ENCODE measurements around the gene TTLL1. TPM values are rescaled to one million over a fixed set of nuclear protein-coding genes. Genes with fewer than 3 reads are reported as not detected.

The TTLL1 gene
- total RNA-seq, 1 donor from 2014 or later, result 16.9 TPM

DNA sequence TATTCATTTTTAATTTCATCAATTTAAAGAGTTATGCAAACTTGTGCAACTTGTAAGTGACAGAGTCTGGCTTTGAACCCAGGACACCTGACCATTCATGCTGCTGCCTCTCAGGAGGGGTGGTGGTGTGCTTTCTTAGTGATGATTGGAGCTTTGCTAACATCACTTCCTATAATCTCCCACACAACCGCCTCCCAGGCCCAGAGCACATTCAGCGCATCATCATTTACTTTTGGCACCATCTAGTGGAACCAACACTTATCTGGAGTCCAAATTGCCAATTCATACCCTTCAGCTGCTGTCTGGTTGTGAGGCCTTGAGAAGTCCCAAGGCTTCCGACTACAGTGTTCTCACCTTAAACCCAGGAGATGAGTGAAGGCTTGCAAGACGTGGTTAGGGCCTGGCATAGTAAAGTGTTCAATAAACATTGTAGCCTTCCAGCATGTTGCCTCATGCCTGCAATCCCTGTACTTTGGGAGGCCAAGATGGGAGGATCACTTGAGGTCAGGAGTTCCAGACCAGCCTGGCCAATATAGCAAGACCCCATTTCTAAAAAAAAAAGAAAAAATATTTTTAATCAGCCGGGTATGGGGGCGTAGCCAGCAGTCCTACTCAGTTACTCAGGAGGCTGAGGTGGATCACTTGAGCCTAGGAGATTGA is 1.1 kb upstream of the TTLL1 start:
- Mint-ChIP-seq H3K9me3 (peaks cover under 1% of the 10 kb centered on the region), H3K27me3 (no peaks in the 10 kb centered on the region), H3K4me3 (peak overlapping the region; percentile 89), H3K27ac (peak overlapping the region; percentile 76), H3K36me3 (peaks cover 4% of the 10 kb centered on the region), H3K4me1 (ENCODE audit: unreplicated experiment) (no peaks in the 10 kb centered on the region)
- DNase-seq (ENCODE audit: extremely low spot score, unreplicated experiment), result no peak
- TF ChIP-seq, protein P1, sequence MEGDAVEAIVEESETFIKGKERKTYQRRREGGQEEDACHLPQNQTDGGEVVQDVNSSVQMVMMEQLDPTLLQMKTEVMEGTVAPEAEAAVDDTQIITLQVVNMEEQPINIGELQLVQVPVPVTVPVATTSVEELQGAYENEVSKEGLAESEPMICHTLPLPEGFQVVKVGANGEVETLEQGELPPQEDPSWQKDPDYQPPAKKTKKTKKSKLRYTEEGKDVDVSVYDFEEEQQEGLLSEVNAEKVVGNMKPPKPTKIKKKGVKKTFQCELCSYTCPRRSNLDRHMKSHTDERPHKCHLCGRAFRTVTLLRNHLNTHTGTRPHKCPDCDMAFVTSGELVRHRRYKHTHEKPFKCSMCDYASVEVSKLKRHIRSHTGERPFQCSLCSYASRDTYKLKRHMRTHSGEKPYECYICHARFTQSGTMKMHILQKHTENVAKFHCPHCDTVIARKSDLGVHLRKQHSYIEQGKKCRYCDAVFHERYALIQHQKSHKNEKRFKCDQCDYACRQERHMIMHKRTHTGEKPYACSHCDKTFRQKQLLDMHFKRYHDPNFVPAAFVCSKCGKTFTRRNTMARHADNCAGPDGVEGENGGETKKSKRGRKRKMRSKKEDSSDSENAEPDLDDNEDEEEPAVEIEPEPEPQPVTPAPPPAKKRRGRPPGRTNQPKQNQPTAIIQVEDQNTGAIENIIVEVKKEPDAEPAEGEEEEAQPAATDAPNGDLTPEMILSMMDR (conservative IDR thresholded peaks at IDR 0.05), result peak; percentile 54

DNA sequence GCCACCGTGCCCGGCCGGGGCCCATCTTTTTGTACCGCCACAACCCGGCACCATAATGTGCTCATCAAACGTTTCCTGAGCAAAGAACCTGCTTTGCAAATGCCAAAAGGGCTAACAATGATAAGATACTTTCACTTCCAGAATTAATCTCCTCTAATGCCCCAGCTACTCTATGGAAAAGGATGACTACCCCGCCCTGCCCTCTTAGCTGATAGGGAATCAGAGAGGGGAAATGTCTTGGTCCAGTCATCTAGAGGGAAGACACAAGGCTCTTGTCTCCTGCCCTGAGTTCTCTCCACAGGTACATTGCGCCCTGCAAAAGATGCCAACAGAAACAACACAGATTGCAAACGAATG is 586 bp downstream of the TTLL1 start:
- DNase-seq (ENCODE audit: extremely low spot score, unreplicated experiment), result no peak
- H3K27ac Mint-ChIP-seq, result peak overlapping the region; percentile 70
- H3K27me3 Mint-ChIP-seq, result no peaks in the 10 kb centered on the region
- H3K36me3 Mint-ChIP-seq, result peaks cover 6% of the 10 kb centered on the region
- peak overlapping the region; percentile 89 for H3K4me3 Mint-ChIP-seq
- no peaks in the 10 kb centered on the region for H3K4me1 Mint-ChIP-seq (ENCODE audit: unreplicated experiment)
- no peaks in the 10 kb centered on the region for H3K9me3 Mint-ChIP-seq
- TF ChIP-seq, protein P1 (conservative IDR thresholded peaks at IDR 0.05), result no peak

DNA sequence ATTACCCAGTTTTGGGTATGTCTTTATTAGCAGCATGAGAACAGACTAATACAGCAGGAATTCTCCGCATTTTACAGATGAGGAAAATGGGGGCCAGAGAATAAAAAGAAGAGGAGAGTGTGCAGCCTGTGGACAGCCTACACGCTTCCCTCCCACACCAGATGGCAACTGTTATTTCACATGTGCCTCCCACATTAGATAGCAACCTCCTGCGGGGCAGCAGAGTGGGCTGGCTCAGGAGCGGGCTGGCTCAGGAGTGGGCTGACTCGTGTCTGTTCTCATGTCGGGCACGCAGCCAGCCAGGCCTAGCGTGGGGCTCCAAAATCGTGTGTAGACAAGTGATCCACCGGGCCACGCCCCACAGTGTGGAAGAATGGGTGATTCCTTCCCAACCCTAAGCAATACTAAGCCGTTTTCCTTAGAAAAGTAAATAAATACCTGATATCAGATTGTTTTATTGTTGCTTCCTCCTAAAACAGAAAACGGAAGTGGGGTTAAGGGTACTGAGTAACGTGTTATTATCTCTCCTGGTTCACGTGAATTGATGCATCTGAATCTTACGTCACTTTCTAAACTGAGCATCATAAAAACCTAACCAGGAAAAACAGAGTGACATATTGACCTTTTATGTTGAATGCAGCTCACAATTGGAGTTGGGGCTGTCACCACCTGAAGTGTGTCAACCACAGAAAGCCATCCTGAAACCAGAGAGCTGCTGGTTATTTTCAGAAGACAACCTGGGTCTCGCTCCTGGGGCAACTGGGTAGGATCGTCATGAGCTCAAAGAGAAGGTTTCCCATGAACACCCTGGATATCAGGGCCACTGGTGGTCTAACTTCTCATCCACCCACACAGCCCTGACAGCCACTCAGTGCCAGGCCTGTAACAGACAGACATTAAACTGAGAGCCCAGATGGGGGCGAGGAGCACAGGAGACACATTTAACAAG is 3.3 kb downstream of the TTLL1 start:
- TF ChIP-seq, protein P1 (conservative IDR thresholded peaks at IDR 0.05), result no peak
- DNase-seq (ENCODE audit: extremely low spot score, unreplicated experiment), result no peak
- Mint-ChIP-seq H3K36me3 (peaks cover 6% of the 10 kb centered on the region), H3K4me1 (ENCODE audit: unreplicated experiment) (no peaks in the 10 kb centered on the region), H3K27me3 (no peaks in the 10 kb centered on the region), H3K9me3 (no peaks in the 10 kb centered on the region), H3K4me3 (peak overlapping the region; percentile 23), H3K27ac (no peak overlapping the region)

DNA sequence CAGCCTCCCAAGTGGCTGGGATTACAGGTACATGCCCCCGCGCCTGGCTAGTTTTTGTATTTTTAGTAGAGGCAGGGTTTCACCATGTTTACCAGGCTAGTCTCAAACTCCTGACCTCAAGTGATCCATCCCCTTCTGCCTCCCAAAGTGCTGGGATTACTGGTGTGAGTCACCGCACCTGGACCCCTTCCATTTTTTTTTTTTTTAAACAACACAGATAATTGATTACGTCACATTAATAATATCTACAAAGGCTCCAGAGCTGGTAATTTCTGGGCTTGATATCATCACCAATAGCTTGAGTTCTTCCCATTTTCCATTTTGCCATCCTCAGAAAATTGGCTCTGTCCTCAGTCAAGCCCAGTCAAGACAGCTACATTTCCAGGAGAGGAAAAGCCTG is 7.2 kb downstream of the TTLL1 start:
- Mint-ChIP-seq H3K27ac (no peak overlapping the region), H3K27me3 (no peaks in the 10 kb centered on the region), H3K9me3 (no peaks in the 10 kb centered on the region), H3K4me3 (no peak overlapping the region), H3K4me1 (ENCODE audit: unreplicated experiment) (peaks cover 4% of the 10 kb centered on the region), H3K36me3 (peaks cover 10% of the 10 kb centered on the region)
- DNase-seq (ENCODE audit: extremely low spot score, unreplicated experiment), result no peak
- TF ChIP-seq, protein P1 (conservative IDR thresholded peaks at IDR 0.05), result no peak

DNA sequence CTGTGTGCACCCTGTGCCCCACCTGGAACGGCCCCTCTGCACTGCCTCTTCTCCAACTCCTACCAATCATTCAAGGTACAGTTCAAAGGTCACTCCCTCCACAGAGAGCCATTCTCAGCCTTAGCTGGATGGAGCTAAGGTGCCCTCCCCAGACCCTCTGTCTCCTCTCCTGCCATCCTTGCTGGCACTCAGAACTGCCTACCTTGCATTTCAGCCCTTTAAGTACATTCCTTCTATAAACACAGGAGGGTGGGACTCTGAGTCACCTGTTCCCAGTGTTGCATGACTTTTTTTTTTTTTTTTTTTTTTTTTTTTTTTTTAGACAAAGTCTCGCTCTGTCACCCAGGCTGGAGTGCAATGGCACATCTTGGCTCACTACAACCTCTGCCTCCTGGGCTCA is 8.6 kb downstream of the TTLL1 start:
- Mint-ChIP-seq H3K27me3 (no peaks in the 10 kb centered on the region), H3K4me1 (ENCODE audit: unreplicated experiment) (peaks cover 4% of the 10 kb centered on the region), H3K4me3 (peak overlapping the region; percentile 78), H3K27ac (peak overlapping the region; percentile 97), H3K36me3 (peaks cover 10% of the 10 kb centered on the region), H3K9me3 (no peaks in the 10 kb centered on the region)
- TF ChIP-seq, protein P1 (conservative IDR thresholded peaks at IDR 0.05), result no peak
- no peak for DNase-seq (ENCODE audit: extremely low spot score, unreplicated experiment)
